Endothelial cell of umbilical vein (primary cell): Measurements from ENCODE around the gene SSTR5. TPM values are rescaled to one million over a fixed set of nuclear protein-coding genes. Genes with fewer than 3 reads are reported as not detected.

Source experiments
- BruUV-seq: library from RNA; stranded (reverse); fragments of 400-500 nt; replicated peaks from 2 replicates; lab custom pipeline; 2021; lab: Mats Ljungman, UMichigan
- CTCF ChIA-PET: fragments of 300-600, 350-600 bp; sonication (Branson Sonifier 250); formaldehyde crosslinking; loops from one replicate; lab custom pipeline; 2021; ENCODE audit warnings: antibody characterized with exemption, inconsistent platforms; lab: Charles Lee
- POLR2A ChIA-PET: fragments of 300-600, 350-600 bp; sonication (Branson Sonifier 250); formaldehyde crosslinking; loops from one replicate; lab custom pipeline; 2021; ENCODE audit warnings: antibody characterized with exemption, inconsistent platforms; lab: Charles Lee
- DNase-seq: peaks from one replicate; pipeline ENCODE4 v3.0.0-alpha.2; 2011; ENCODE audit warnings: low read depth, low spot score
- FAIRE-seq: peaks from 2 replicates; lab custom pipeline; 2011; peaks lifted over from hg19 to GRCh38; lab: Jason Lieb, UNC
- H2AFZ ChIP-seq: 2 replicates; pipeline ENCODE4 v1.6.0; 2012; ENCODE audit warnings: low read depth, low read length, control low read depth, inconsistent platforms
- H3K27ac ChIP-seq: 2 replicates; pipeline ENCODE4 v1.5.1; 2011; ENCODE audit warnings: low read depth, mild to moderate bottlenecking, control low read depth, low read length, moderate library complexity; ENCODE audit not compliant: insufficient read depth
- H3K27me3 ChIP-seq, 2 experiments: 2 replicates each; pipeline versions ENCODE4 v1.6.0 to v1.6.1; 2011; ENCODE audit warnings: low read length in 2 of 2, mixed read lengths in 1 of 2; ENCODE audit not compliant: control insufficient read depth in 2 of 2, insufficient read depth in 2 of 2
- H3K36me3 ChIP-seq, 2 experiments: 2 replicates in 1 of 2; 3 replicates in 1 of 2; pipeline ENCODE4 v1.5.1; 2011; ENCODE audit warnings: low read length in 2 of 2, mild to moderate bottlenecking in 1 of 2, moderate library complexity in 1 of 2; ENCODE audit not compliant: control insufficient read depth in 2 of 2, insufficient read depth in 2 of 2; ENCODE audit errors: extremely low read depth in 1 of 2
- H3K4me1 ChIP-seq: 3 replicates; pipeline ENCODE4 v1.5.1; 2011; ENCODE audit warnings: mild to moderate bottlenecking, low read length; ENCODE audit not compliant: control insufficient read depth, insufficient read depth; ENCODE audit errors: extremely low read depth
- H3K4me2 ChIP-seq: 2 replicates; pipeline ENCODE4 v1.6.1; 2011; ENCODE audit warnings: low read length, control low read depth, mixed read lengths; ENCODE audit not compliant: insufficient read depth
- H3K4me3 ChIP-seq, 3 experiments: fragments of 200-600 bp in 1 of 3; sonication (generic), shearing (Covaris generic) in 1 of 3; replicated peaks in 1 of 3; 2 replicates each; pipeline ENCODE4 v1.5.1; 2011 to 2016; ENCODE audit warnings: control low read depth in 3 of 3, low read length in 3 of 3, mild to moderate bottlenecking in 2 of 3, inconsistent platforms in 1 of 3, low read depth in 1 of 3, moderate library complexity in 1 of 3; ENCODE audit not compliant: insufficient read depth in 1 of 3
- H3K79me2 ChIP-seq: 2 replicates; pipeline ENCODE4 v1.6.0; 2012; ENCODE audit warnings: low read length, inconsistent platforms; ENCODE audit not compliant: control insufficient read depth, insufficient read depth
- H3K9ac ChIP-seq: replicated peaks from 2 replicates; pipeline ENCODE3; 2011; ENCODE audit warnings: low read length, control low read depth; ENCODE audit not compliant: insufficient read depth; ENCODE audit errors: extremely low read depth
- H3K9me1 ChIP-seq: replicated peaks from 3 replicates; pipeline ENCODE4 v1.6.0; 2011; ENCODE audit warnings: mild to moderate bottlenecking, low read length; ENCODE audit not compliant: control insufficient read depth, insufficient read depth; ENCODE audit errors: extremely low read depth
- H3K9me3 ChIP-seq: replicated peaks from 2 replicates; pipeline ENCODE4 v1.5.1; 2012; ENCODE audit warnings: low read length, inconsistent platforms; ENCODE audit not compliant: control insufficient read depth, insufficient read depth
- H4K20me1 ChIP-seq: replicated peaks from 2 replicates; pipeline ENCODE3; 2011; ENCODE audit warnings: mild to moderate bottlenecking, low read length; ENCODE audit not compliant: control insufficient read depth, insufficient read depth; ENCODE audit errors: extremely low read depth
- CTCF ChIP-seq, 2 donors: IDR thresholded peaks; 1 replicate in 1 of 2; 2 replicates in 1 of 2; pipeline ENCODE4 v1.5.1; 2011; ENCODE audit warnings: low read length in 2 of 2, mild to moderate bottlenecking in 2 of 2, moderate library complexity in 2 of 2, control low read depth in 1 of 2, inconsistent platforms in 1 of 2, low read depth in 1 of 2; ENCODE audit not compliant: insufficient read depth in 1 of 2; ENCODE audit errors: extremely low read depth in 1 of 2
- EZH2 ChIP-seq: IDR thresholded peaks from 2 replicates; pipeline ENCODE4 v1.6.1; 2012; ENCODE audit warnings: borderline replicate concordance, low read depth, mild to moderate bottlenecking, moderate library complexity, low read length, inconsistent platforms; ENCODE audit not compliant: severe bottlenecking
- GATA2 ChIP-seq: IDR thresholded peaks from 2 replicates; pipeline ENCODE4 v1.7.0; 2011; ENCODE audit warnings: low read depth, mild to moderate bottlenecking, moderate library complexity, mixed read lengths, low read length; ENCODE audit not compliant: insufficient read length, insufficient read depth
- JUN ChIP-seq: IDR thresholded peaks from 2 replicates; pipeline ENCODE4 v1.6.1; 2011; ENCODE audit warnings: borderline replicate concordance, low read depth; ENCODE audit not compliant: insufficient read length, insufficient read depth
- MYC ChIP-seq: IDR thresholded peaks from one replicate; pipeline ENCODE4 v1.6.1; 2011; ENCODE audit warnings: mild to moderate bottlenecking, low read depth, low read length
- POLR2AphosphoS5 ChIP-seq: IDR thresholded peaks from 2 replicates; pipeline ENCODE4 v1.6.1; 2012; ENCODE audit warnings: low read depth, mild to moderate bottlenecking, control low read depth, low read length, moderate library complexity; ENCODE audit not compliant: insufficient read depth
- dilution Hi-C: fragments of 300-500 bp; cut with MboI; formaldehyde crosslinking; loops from one replicate; pipeline ENCODE4 v1.15.0; 2019; ENCODE audit warnings: low sequenced_read_pairs; ENCODE audit not compliant: extremely low pct_ligation_motif_present
- intact Hi-C: fragments of 100-400 bp; cut with micrococcal nuclease; formaldehyde crosslinking; loops from one replicate; pipeline ENCODE4 v1.10.0; 2022
- polyA plus RNA-seq, 4 experiments: library from polyadenylated mRNA; depleted of rRNA in 3 of 4; stranded (reverse) in 3 of 4; unstranded in 1 of 4; fragments of >200 nt; gene quantifications; 2 replicates each; pipeline versions ENCODE4 v1.2.1 to v1.2.3, GENCODE V29; 2011 to 2012; ENCODE audit warnings: missing spikeins in 1 of 4
- total RNA-seq: library from RNA; stranded (reverse); gene quantifications from 2 replicates; pipeline ENCODE4 v1.2.3, GENCODE V29; 2021

SSTR5 gene
- total and polyA plus RNA-seq, 2 donors (not counting 3 experiments of a cell fraction or from before 2014, with no cell fraction given): 0.24 to 0.52 TPM

- CTCF ChIA-PET: interaction anchor here (2.4 kb wide), 1 partner anchor 14 kb away, joined by 15 read pairs; no protein-coding TSS in a partner anchor
- H2AFZ ChIP-seq: no peak overlapping the region
- no TSS peak for BruUV-seq
Observed at GRCh38 chr16:1042866-1043265, 29.7 kb upstream of the SSTR5 start.

GRCh38 chr16:1043881-1044451 lies 28.6 kb upstream of the SSTR5 start:
- CTCF ChIA-PET: interaction anchor here (2.1 kb wide), 1 partner anchor 13 kb away, joined by 12 read pairs; no protein-coding TSS in a partner anchor
- H3K27ac ChIP-seq: no peak overlapping the region

More at GRCh38 chr16:1042866-1043265, 29.7 kb upstream of the SSTR5 start:
- no peak overlapping the region for H3K27ac ChIP-seq
- TF ChIP-seq JUN: no peak
- no peak for TF ChIP-seq MYC
- no peak for TF ChIP-seq GATA2
- H3K9me3 ChIP-seq: no peaks in the 10 kb centered on the region
- H3K4me3 ChIP-seq: no peak overlapping the region
- H3K27me3 ChIP-seq: no peaks in the 10 kb centered on the region
- no peaks in the 10 kb centered on the region for H3K9me1 ChIP-seq
- H3K9ac ChIP-seq: no peak overlapping the region
- no peak overlapping the region for H3K4me2 ChIP-seq
- intact Hi-C loops (no loop called here), dilution Hi-C loops (no loop called here)
- no peaks in the 10 kb centered on the region for H4K20me1 ChIP-seq
- no peaks in the 10 kb centered on the region for H3K4me1 ChIP-seq
- H3K36me3 ChIP-seq: no peaks in the 10 kb centered on the region
- DNase-seq (no peak), FAIRE-seq (no peak)
- POLR2A ChIA-PET: no interaction called here
- H3K79me2 ChIP-seq: no peaks in the 10 kb centered on the region

More at GRCh38 chr16:1043881-1044451, 28.6 kb upstream of the SSTR5 start:
- Histone ChIP-seq H3K9ac (no peak overlapping the region), H3K27me3 (no peaks in the 10 kb centered on the region), H3K4me3 (no peak overlapping the region), H3K79me2 (no peaks in the 10 kb centered on the region), H3K4me1 (no peaks in the 10 kb centered on the region), H3K4me2 (no peak overlapping the region), H3K36me3 (no peaks in the 10 kb centered on the region), H3K9me3 (no peaks in the 10 kb centered on the region), H4K20me1 (no peaks in the 10 kb centered on the region), H3K9me1 (no peaks in the 10 kb centered on the region), H2AFZ (no peak overlapping the region)
- FAIRE-seq (no peak), DNase-seq (no peak)
- intact Hi-C loops (no loop called here), dilution Hi-C loops (no loop called here)
- no peak for TF ChIP-seq JUN
- no peak for TF ChIP-seq CTCF (IDR thresholded peaks at IDR 0.05; ENCODE audit: extremely low read depth in 1 of 2, insufficient read depth in 1 of 2, low read depth in 1 of 2, low read length in 2 of 2)
- no peak for TF ChIP-seq MYC
- TF ChIP-seq POLR2AphosphoS5: no peak
- TF ChIP-seq EZH2: no peak
- no TSS peak for BruUV-seq
- POLR2A ChIA-PET: no interaction called here
